ENCODE results near the gene SPDEF.

The SPDEF gene

GRCh38 chr6:34583461-34583860 is 27.3 kb upstream of the SPDEF start:
- no peak for DNase-seq

GRCh38 chr6:34581561-34581920 is 25.4 kb upstream of the SPDEF start:
- no peak for DNase-seq

- DNase-seq = no peak
Observed at GRCh38 chr6:34580707-34581560, 24.8 kb upstream of the SPDEF start.

- DNase-seq = no peak
Observed at GRCh38 chr6:34578445-34579262, 22.5 kb upstream of the SPDEF start.

GRCh38 chr6:34576286-34576955 is 20.3 kb upstream of the SPDEF start:
- DNase-seq = no peak

GRCh38 chr6:34575326-34575725 is 19.2 kb upstream of the SPDEF start:
- no peak for DNase-seq

GRCh38 chr6:34574647-34575293 is 18.6 kb upstream of the SPDEF start:
- no peak for DNase-seq

- DNase-seq = no peak
Observed at GRCh38 chr6:34573567-34574183, 17.5 kb upstream of the SPDEF start.

GRCh38 chr6:34572585-34572984 is 16.5 kb upstream of the SPDEF start:
- no peak for DNase-seq

GRCh38 chr6:34572021-34572420 is 15.9 kb upstream of the SPDEF start:
- no peak for DNase-seq

- DNase-seq = no peak
Observed at GRCh38 chr6:34571388-34571787, 15.3 kb upstream of the SPDEF start.

- no peak for DNase-seq
Observed at GRCh38 chr6:34570066-34570833, 14.1 kb upstream of the SPDEF start.

GRCh38 chr6:34569361-34569973 is 13.3 kb upstream of the SPDEF start:
- DNase-seq = no peak

GRCh38 chr6:34568341-34569201 is 12.4 kb upstream of the SPDEF start:
- no peak for DNase-seq

- no peak for DNase-seq
Observed at GRCh38 chr6:34566830-34567546, 10.9 kb upstream of the SPDEF start.

GRCh38 chr6:34565722-34566137 is 9.6 kb upstream of the SPDEF start:
- DNase-seq = no peak

- no peak for DNase-seq
Observed at GRCh38 chr6:34564181-34564580, 8.1 kb upstream of the SPDEF start.

- no peak for DNase-seq
Observed at GRCh38 chr6:34563513-34563870, 7.4 kb upstream of the SPDEF start.

- DNase-seq = no peak
Observed at GRCh38 chr6:34562861-34563512, 6.9 kb upstream of the SPDEF start.
